ENCODE measurements around the gene CSGALNACT2. TPM values are rescaled to one million over a fixed set of nuclear protein-coding genes. Genes with fewer than 3 reads are reported as not detected.

CSGALNACT2 gene
- total RNA-seq, 1 experiment from 2014 or later: 22.3 TPM

- in situ Hi-C loops (cut with HindIII; ENCODE audit: low pct_unique_long_range_greater_than_20kb, low sequenced_read_pairs): no loop called here
- no peak for TF ChIP-seq REST (IDR thresholded peaks at IDR 0.05; ENCODE audit: insufficient read depth in 1 of 2, low read depth in 2 of 2, low read length in 1 of 2)
- no peak for TF ChIP-seq POLR2AphosphoS5 (IDR thresholded peaks at IDR 0.05; ENCODE audit: low read depth, low read length)
- CTCF ChIA-PET: no interaction called here
These were observed 70.8 kb downstream of the CSGALNACT2 start for GRCh38 chr10:43209074-43209455.

GRCh38 chr10:43209651-43210141, 71.5 kb downstream of the CSGALNACT2 start:
- no peaks in the 10 kb centered on the region for H3K36me3 ChIP-seq (ENCODE audit: control insufficient read depth, insufficient read depth, low read length)
- H3K4me1 ChIP-seq (ENCODE audit: control insufficient read depth, insufficient read depth, low read length): peaks cover 22% of the 10 kb centered on the region
- ATAC-seq (no peak), DNase-seq (ENCODE audit: low read depth, low spot score) (no peak)
- TF ChIP-seq SIN3A (IDR thresholded peaks at IDR 0.05; ENCODE audit: borderline replicate concordance, insufficient read depth, low read depth, low read length) (no peak), REST (IDR thresholded peaks at IDR 0.05; ENCODE audit: insufficient read depth in 1 of 2, low read depth in 2 of 2, low read length in 1 of 2) (no peak), POLR2AphosphoS5 (IDR thresholded peaks at IDR 0.05; ENCODE audit: low read depth, low read length) (no peak), CTCF (IDR thresholded peaks at IDR 0.05) (no peak), TCF7L2 (IDR thresholded peaks at IDR 0.05; ENCODE audit: low read depth, low read length) (no peak)
- BruUV-seq (replicated peaks): no TSS peak
- H3K27me3 ChIP-seq (ENCODE audit: control insufficient read depth, insufficient read depth, low read length): no peaks in the 10 kb centered on the region
- in situ Hi-C loops (cut with HindIII; ENCODE audit: low pct_unique_long_range_greater_than_20kb, low sequenced_read_pairs) (no loop called here), intact Hi-C loops (cut with micrococcal nuclease; ENCODE audit: unreplicated experiment) (no loop called here)
- H3K27ac ChIP-seq (ENCODE audit: low read length): no peak overlapping the region
- H3K4me3 ChIP-seq (ENCODE audit: low read depth in 2 of 2, low read length in 2 of 2): no peak overlapping the region
- ChIA-PET POLR2A (interaction anchor here (1.0 kb wide), 1 partner anchor 198 kb away, joined by 3 read pairs; no protein-coding TSS in a partner anchor), CTCF (interaction anchor here (0.6 to 0.7 kb wide), 2 partner anchors 16 to 217 kb away, joined by 3 read pairs; no protein-coding TSS in a partner anchor)
- no peaks in the 10 kb centered on the region for H3K9me3 ChIP-seq (ENCODE audit: control insufficient read depth, insufficient read depth, low read depth, low read length)

More at GRCh38 chr10:43209074-43209455, 70.8 kb downstream of the CSGALNACT2 start:
- no TSS peak for BruUV-seq (replicated peaks)
- ATAC-seq (no peak), DNase-seq (ENCODE audit: low read depth, low spot score) (no peak)
- Histone ChIP-seq H3K27ac (ENCODE audit: low read length) (no peak overlapping the region), H3K4me3 (ENCODE audit: low read depth in 2 of 2, low read length in 2 of 2) (no peak overlapping the region), H3K36me3 (ENCODE audit: control insufficient read depth, insufficient read depth, low read length) (no peaks in the 10 kb centered on the region), H3K27me3 (ENCODE audit: control insufficient read depth, insufficient read depth, low read length) (no peaks in the 10 kb centered on the region), H3K9me3 (ENCODE audit: control insufficient read depth, insufficient read depth, low read depth, low read length) (no peaks in the 10 kb centered on the region), H3K4me1 (ENCODE audit: control insufficient read depth, insufficient read depth, low read length) (peaks cover 23% of the 10 kb centered on the region)
- POLR2A ChIA-PET: no interaction called here
- intact Hi-C loops (cut with micrococcal nuclease; ENCODE audit: unreplicated experiment): no loop called here

Data from Panc1 (cell line).